NCI-H2081 (cell line): Measurements from ENCODE around the gene WBP2NL.

Experiments used
- DNase-seq, 2 experiments: peaks; one replicate each; lab custom pipeline; 2025; lab: John Stamatoyannopoulos, UW

The WBP2NL gene

DNA sequence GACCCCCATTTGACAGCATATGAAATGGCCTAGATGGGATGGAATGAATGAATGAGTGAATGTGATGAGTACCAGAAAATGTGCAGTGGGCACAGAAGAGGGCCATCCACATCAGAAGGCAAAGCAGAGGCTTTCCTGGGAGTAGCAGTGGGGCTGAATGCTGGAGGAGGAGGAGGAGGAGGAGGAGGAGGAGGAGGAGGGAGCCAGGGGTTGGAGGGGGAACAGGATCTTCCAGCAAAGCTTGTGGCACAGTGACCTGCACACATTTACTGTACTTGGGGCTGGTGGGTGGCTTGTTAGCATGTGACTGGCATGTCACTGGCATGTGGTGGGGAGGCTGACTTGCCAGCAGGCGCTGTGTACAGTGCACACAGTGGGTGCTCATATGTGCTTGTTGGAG lies 19.9 kb upstream of the WBP2NL start:
- DNase-seq: no peak

DNA sequence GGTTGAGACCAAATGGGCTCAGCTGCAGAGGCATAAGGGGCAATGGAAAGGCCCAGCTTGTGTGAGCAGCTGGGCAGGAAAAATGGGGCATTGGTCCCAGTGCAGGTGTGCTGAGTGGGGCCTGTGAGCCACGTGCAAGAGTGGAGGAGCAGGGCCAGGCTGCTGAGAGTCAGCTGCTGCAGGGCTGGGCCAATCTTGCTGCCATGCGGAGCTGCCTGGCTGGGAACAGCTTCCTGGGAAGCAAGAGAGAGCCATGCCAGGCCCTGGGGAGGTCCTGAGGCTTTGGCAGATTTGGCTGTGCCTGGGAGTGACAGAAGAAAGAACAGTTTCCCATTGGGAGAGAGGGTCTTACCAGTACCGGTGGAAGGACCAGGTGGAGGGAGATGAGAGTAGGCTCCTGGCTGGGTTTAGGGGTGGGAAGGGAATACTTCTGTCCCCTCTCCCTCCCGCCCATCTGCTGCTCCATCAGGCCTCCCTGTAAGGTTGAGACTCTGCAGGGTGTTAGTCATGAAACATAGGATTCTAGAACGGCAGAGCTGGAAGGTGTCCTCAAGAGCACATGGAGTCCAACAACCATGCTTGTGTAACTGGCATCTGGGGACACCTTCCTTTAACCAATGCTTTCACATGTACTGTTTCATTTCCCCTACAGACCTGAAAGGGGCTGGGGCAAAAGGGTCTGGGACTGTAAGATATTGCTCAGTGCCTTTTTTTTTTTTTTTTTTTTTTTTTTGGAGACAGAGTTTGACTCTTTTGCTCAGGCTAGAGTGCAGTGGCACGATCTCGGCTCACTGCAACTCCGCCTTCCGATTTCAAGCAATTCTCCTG lies 19.0 kb upstream of the WBP2NL start:
- no peak for DNase-seq

DNA sequence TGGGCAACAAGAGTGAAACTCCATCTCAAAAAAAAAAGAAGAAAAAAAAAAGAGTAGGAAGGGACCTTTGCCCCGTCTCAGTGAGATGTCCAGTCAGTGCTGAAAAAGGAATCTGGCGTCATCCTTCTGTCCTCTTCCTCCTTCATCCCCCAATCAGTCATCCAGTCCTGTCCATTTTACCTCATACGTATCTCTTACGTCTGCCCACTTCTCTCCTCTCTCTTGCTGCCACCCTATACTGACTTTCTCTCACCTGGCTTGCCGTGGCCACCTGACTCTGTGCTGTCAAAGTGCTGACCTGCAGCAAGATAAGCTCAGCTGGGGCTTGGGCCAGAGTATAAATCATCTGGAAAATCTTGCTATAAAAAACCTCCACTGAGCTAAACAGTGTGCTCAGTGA lies 15.7 kb upstream of the WBP2NL start:
- no peak for DNase-seq

DNA sequence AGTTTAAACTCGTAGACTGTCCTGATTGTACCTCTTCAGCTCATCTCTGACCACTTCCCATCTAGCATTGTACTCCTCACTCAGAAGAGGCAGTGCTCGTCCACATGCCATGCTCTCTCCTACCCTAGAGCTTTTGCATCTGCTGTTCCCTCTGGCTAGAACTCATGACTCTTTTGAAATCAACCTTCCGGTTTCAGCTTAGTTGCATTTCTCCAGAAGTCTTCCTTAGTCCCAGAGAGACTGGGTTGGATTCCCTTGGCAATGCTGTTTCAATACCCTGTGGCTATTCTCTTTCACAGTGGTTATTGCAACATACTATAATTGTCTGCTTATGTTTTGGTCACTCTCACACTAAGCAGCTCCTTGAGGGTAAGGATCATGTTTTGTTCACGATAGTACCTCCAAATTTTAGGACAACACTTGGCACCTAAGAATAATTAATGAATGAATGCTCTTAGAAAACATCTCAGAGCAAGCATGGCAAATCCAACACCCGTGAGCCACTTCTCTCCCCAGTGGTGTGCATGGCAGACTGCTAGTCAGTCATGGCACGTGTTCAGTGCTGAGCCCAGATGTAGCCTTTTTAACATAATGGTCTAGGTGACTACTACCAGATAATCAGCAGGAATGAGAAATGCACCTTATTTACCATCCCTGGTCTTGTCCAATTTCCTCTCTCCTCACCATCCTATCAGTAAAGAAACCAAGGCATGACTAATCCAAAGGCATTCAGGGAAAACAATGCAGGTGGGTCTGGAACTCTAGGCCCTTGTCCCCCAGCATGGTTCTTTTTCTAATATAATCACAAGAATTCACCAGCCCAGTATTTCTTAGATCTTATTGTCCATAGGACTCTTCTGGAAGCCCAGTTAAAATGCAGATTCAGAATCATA lies 14.8 kb upstream of the WBP2NL start:
- DNase-seq: no peak

DNA sequence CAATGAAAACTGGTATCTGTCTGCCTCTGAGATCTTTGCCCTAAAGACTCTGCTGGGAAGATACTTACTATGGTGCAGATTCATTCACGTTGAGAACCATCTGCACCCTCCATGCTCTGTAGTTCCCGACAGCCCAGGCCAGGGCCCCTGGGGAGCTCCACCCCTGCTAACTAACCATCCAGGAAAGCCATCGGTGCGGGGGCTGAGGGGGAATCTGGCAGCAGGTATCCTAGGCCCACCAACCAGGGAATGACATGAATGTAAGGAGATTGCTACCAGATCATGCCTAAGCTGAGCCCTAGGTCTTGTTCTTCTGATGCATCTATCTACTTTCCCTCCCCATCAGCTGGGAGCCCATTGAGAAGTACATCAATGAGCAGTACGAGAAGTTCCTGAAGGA lies 11.3 kb upstream of the WBP2NL start:
- DNase-seq: no peak

DNA sequence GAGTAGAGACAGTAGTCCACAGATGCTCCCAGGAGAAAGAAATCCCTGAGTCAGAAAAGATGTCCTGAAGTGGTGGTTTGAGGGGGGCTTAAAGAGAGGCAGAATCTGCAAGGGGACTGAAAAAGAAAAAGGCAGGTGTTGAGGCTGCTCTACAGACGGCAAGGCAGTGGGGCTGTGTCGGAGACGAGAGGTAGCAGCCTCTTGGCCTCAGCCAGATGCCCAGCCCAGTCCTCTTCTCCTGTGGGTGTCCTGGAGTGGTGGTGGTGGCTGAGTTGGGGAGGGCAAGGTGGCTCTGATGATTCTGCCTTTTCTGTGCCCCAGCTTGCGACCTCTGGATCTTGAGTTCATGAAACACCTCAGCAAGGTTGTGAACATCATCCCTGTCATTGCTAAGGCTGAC lies 9.3 kb upstream of the WBP2NL start:
- DNase-seq: no peak

DNA sequence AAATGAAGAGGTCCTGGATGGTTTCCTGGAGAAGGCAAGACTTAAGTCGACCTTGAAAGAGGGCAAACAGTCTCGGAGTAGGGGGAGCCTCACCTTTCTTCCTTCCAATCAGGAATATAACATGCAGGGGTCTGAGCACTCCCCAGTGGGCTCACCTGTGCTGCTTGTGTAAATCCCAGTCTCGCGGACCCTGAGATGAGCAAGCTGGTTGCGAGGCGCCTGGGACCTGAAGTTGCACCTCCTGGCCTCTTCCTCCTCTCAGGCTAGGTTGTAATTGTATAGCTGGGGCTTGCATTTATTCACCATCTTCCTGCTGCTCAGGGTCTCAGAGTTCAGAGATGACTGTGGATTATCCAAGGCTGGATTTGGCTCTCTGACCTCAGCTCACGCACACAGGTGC lies 7.5 kb upstream of the WBP2NL start:
- no peak for DNase-seq

DNA sequence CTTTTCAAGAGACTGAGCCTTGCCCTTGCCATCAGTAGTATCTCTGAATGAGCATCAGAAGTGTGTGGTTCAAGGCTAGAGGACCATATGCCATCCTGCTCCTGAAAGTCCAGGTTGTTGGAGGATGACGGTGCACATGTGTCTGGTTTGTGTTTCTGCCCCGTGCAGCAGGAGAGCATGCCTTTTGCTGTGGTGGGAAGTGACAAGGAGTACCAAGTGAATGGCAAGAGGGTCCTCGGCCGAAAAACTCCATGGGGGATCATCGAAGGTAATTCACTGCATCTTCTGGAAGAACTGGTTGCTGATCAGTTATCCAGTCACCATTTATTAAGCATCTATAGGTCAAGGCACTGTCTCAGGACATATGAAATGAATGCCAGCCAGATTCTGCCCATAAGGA lies 6.1 kb upstream of the WBP2NL start:
- no peak for DNase-seq

DNA sequence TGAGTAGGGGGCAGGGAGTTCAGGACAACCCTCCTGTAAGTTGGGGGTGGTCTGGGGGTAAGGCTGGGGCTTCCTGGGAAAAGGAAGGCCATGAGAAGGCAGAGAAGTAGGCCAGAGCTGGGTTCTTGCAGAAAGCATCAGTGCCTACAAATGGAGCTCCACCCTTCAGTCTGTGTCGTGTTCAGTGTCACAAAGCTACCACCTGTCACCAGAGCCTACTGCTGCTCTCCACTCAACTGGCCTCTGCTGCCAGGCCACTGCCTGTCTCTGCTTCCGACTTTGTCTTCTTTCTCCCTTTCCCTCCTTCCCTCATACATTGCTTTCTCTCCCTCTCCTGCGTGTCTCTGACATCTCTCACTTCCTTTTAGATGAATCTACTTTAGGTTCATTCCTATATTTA lies 3.4 kb upstream of the WBP2NL start:
- no peak for DNase-seq

DNA sequence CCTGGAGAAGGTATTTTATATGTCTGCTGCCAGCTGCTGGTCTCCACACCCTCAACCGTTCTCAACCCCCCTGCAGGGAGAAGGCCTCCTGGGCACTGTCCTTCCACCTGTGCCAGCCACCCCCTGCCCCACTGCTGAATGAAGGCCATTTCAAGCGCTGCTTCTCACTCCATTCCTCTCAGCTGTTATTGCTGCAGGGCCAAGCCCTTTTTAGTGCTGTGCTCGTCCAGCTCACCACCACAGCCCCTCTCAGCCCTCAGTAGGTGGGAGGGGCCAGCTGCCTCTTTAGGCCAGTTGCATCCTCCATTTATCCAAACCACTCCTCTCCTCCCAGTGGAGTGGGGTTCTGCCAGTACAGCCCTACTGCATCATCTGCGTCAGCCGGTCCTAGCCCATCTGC lies 1.8 kb upstream of the WBP2NL start:
- no peak for DNase-seq

DNA sequence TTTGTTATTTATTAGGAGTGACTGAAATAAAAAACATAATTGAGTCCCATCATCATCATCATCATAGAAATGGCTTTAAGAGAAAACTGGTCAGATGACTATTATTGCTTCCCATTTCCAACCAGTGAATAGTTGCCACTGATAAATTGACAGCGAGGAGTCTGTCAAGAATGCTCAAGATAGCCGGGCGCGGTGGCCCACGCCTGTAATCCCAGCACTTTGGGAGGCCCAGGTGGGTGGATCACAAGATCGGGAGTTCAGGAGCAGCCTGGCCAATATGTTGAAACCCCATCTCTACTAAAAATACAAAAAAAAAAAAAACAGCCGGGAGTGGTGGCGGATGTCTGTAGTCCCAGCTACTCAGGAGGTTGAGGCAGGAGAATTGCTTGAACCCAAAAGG lies 1.9 kb downstream of the WBP2NL start:
- DNase-seq: no peak

DNA sequence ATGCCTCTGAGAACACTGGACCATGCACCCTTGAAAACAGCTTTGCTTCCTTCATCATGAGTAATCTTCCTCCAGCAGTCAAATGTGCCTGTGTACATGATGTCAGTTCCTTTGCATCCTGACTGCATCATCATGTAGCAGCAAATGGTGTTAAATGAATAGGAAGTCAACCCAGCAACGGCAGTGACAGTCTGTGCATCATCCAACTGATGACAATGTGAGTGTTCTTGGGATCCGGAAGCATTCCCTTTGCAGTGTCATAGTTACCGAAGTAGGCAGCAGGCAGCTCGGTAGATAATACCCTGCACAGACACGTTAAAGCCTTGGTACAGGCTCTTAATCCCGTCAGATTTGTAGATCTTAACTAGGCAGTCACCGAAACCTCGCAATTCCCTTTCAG lies 2.5 kb downstream of the WBP2NL start:
- DNase-seq: no peak

DNA sequence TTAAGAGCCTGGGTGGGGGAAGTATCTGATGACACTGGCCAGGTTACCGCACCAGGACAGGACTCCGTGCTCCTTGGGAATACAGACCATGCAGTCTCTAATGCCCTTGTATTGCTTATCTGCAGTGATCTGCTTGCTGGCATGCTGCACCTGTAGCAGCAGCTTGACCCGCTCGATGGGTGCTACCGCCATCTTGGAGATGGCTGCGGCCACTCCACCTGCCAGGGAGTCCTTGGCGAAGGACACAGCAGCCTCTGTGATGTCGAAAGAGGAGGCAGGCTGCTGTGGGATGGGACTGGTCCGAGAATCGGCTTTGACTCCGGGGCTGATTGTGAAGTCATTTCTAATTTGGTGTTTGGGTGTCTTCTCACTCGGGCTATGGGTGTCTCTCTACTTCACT lies 3.1 kb downstream of the WBP2NL start:
- no peak for DNase-seq

DNA sequence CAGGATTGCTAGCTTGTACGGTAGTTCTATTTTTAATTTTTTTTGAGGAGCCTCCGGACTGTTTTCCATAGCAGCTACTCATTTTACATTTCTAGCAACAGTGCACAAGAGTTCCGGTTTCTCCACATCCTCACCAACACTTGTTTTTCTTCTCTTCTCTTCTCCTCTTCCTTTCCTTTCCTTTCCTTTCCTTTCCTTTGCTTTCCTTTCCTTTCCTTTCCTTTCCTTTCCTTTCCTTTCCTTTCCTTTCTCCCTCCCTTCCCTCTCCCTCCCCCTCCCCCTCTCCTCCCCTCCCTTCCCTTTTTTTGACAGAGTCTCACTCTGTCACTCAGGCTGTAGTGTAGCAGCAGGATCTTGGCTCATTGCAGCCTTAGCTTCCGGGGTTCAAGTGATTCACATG lies 9.3 kb downstream of the WBP2NL start:
- no peak for DNase-seq

DNA sequence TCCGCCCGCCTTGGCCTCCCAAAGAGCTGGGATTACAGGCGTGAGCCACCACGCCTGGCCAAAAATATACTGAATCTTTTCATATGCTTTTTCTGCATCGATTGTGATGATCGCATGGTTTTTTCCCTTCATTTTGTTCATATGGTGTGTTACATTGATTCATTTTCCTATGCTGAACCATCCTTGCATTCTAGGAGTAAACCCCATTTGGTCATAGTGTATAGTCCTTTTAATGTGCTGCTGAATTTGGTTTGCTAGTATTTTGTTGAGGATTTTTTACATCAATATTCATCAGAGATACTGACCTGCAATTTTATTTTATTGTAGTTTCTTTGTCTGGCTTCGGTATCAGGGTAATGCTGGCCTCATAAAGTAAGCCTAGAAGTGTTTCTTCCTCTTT lies 12.2 kb downstream of the WBP2NL start:
- no peak for DNase-seq

DNA sequence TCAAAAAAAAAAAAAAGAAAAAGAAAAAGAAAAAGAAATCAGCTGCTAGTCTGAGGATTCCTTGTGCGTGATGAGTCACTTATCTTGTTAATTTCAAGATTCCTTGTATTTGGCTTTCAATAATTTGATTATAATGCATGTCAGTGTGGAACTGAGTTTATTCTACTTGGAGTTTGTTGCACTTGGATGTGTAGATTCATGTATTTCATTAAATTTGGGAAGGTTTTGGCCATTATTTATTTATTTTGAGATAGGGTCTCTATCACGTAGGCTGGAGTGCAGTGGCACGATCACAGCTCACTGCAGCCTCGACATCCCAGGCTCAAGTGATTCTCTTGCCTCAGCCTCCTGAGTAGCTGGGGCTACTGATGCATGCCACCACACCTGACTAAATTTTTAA lies 14.8 kb downstream of the WBP2NL start:
- DNase-seq: no peak

DNA sequence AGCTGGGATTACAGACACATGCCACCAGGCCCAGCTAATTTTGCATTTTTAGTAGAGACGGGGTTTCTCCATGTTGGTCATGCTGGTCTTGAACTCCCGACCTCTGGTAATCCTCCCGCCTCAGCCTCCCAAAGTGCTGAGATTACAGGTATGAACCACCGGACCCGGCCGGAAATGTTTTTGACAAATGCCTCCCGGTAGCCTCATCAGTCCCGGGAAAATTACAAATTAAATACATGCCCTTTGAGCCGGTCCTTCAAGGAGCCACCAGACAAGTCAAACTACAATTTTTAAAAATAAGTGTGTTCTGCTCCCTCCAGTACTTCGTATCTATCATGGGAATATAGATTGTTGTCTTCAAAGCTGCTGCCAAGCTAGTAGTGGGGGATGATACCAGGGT lies 17.5 kb downstream of the WBP2NL start:
- DNase-seq: no peak

DNA sequence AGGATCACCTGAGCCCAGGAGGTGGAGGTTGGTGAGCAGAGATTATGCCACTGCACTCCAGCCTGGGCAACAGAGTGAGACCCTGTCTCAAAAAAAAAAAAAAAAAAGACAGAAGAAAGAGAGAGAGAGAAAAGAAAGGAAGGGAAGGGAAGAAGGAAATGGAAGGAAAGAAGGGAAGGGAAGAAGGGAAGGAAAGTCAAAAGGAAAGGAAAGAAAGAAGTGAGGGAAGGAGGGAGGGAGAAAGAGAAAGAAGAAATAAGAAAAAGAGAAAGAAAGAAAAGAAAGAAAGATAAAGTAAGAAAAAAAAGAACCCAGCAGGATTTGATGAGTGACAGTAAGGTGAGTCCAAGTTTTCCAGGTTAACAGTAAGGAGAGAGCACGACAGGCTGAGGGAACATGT lies 19.6 kb downstream of the WBP2NL start:
- no peak for DNase-seq

DNA sequence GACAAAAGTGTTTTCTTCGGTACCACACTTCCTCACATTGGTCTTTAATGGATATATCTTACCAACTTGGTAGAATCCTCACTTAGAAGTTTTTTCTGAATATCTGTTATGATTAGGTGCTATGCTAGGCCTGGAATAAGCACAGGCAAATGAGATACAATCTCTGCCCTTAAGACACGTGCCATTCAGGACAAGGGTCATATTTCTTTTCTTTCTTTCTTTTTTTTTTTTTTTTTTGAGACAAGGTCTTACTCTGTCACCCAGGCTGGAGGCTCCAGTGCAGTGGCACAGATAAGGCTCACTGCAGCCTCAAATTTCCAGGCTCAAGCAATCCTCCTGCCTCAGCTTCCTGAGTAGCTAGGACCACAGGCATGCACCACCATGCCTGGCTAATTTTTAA lies 23.0 kb downstream of the WBP2NL start:
- no peak for DNase-seq

DNA sequence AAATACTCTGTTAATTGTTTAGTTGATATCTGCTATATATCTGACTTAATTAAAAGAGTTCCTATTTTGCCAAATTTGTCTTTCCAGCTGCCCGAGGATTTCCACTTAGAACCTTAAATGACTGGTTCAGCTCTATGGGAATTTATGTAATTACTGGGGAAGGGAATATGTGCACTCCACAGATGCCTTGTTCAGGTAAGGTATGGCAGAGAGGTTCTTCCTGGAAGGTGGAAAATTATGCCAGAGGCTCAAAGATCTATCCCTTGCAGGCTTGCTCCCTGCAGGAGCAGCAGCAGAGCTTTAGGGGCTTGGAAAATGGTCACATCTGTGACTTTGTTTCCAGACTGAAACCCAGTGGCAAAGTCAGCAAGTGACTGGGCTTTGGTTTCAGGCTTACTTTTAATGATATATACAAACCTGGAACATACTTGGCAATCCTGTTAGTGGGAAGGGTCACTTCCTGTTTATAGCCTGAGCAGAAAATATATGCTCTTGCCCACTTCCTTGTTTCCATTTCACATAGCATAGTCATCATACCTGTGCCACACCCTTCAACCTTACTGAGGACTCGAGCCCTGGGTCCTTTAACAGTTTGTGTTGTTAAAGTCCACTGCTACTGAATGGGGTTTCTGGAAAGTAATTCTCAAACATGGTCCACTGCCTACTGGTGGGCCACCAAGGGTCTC lies 23.7 kb downstream of the WBP2NL start:
- no peak for DNase-seq

DNA sequence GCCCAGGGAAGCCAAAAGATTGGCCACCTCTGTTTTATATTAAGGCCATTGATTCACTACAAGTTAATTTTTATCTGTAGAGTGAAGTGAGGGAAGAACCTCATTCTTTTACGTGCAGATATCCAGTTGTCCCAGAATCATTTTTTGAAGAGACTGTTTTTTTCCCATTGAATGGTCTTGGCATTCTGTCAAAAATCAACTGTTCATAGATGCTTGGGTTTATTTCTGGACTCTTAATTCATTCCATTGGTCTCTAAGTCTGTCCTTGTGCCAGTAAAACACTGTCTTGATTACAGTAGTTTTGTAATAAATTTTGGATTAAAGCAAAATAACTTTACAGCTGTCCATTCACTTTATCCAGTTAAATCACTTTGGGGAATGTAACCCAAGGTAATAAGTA lies 26.8 kb downstream of the WBP2NL start:
- no peak for DNase-seq

DNA sequence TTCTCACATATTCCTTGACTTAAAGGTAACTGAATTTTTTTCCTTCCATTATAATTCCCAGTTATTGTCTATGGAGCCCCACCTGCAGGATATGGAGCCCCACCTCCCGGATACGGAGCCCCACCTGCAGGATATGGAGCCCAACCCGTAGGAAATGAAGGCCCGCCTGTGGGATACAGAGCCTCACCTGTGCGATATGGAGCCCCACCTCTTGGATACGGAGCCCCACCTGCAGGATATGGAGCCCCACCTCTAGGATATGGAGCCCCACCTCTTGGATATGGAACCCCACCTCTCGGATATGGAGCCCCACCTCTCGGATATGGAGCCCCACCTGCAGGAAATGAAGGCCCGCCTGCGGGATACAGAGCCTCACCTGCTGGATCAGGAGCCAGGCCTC lies 28.1 kb downstream of the WBP2NL start:
- no peak for DNase-seq
